ENCODE results near the gene KRTAP23-1.

- no peak for TF ChIP-seq EZH2phosphoT487 (IDR thresholded peaks at IDR 0.05; ENCODE audit: insufficient read depth, low read depth)
- no peak for TF ChIP-seq EZH2 (IDR thresholded peaks at IDR 0.05; ENCODE audit: insufficient read depth, poor library complexity, severe bottlenecking)
These were observed 41.5 kb downstream of the KRTAP23-1 start for GRCh38 chr21:30306884-30307283.
